Omental fat pad (tissue), 4 donors: Measurements from ENCODE around the gene CDON. TPM values are rescaled to one million over a fixed set of nuclear protein-coding genes. Genes with fewer than 3 reads are reported as not detected.

Experiments used
- ATAC-seq: fragments of 150-250 bp; one replicate; pipeline ENCODE4 v1.9.1; 2016; ENCODE audit warnings: mild to moderate bottlenecking, moderate library complexity; ENCODE audit not compliant: low FRiP score
- DNase-seq: peaks from one replicate; pipeline ENCODE4 v3.0.0-alpha.2; 2019; ENCODE audit warnings: low spot score
- total RNA-seq, 4 donors: library from RNA; depleted of rRNA; stranded (reverse); fragments of >200 nt; gene quantifications; one replicate each; pipeline ENCODE4 v1.1.0, GENCODE V29; 2016
- TF ChIP-seq, protein P1 (sequence below), 3 donors: fragments of 450-650 bp; IDR thresholded peaks; one replicate each; pipeline ENCODE4 v1.5.1; 2016 to 2017; ENCODE audit warnings: antibody characterized with exemption in 3 of 3, mild to moderate bottlenecking in 3 of 3, moderate library complexity in 2 of 3

CDON gene
- total RNA-seq, 4 donors from 2014 or later = 13.1 to 159 (median 43.4) TPM

DNA sequence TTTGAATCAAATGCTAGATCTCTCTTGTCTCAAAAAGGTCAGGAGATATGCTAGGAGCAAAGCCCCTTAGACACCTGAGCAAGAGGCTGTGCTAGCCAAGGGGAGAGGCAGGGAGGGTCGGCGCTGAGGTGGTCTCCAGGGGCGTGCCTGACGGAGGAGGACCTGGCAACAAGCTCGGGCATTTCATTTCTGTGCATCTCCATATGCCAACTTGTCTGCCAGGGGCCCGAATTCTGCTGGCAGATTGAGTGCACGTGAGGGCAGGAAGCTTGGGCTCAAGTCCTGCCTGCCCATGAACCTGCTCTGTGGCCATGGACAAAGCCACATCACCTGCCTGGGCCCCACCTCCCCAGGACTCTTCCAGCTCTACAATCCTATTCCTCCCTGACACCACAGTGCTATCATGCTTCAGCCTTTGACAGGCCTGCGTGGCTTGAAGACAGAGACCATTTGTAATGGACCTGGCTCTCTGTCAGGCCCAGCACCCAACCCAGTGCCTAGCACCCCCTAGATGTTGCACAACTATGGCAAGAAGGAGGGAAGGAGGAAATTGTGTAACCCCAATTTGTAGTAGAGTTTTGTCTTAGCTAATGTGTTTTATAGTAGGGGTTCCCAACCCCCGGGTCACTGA is 133.1 kb downstream of the CDON start:
- TF ChIP-seq, protein P1, sequence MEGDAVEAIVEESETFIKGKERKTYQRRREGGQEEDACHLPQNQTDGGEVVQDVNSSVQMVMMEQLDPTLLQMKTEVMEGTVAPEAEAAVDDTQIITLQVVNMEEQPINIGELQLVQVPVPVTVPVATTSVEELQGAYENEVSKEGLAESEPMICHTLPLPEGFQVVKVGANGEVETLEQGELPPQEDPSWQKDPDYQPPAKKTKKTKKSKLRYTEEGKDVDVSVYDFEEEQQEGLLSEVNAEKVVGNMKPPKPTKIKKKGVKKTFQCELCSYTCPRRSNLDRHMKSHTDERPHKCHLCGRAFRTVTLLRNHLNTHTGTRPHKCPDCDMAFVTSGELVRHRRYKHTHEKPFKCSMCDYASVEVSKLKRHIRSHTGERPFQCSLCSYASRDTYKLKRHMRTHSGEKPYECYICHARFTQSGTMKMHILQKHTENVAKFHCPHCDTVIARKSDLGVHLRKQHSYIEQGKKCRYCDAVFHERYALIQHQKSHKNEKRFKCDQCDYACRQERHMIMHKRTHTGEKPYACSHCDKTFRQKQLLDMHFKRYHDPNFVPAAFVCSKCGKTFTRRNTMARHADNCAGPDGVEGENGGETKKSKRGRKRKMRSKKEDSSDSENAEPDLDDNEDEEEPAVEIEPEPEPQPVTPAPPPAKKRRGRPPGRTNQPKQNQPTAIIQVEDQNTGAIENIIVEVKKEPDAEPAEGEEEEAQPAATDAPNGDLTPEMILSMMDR (IDR thresholded peaks at IDR 0.05) = no peak
- DNase-seq (no peak), ATAC-seq (peak; percentile 59)

DNA sequence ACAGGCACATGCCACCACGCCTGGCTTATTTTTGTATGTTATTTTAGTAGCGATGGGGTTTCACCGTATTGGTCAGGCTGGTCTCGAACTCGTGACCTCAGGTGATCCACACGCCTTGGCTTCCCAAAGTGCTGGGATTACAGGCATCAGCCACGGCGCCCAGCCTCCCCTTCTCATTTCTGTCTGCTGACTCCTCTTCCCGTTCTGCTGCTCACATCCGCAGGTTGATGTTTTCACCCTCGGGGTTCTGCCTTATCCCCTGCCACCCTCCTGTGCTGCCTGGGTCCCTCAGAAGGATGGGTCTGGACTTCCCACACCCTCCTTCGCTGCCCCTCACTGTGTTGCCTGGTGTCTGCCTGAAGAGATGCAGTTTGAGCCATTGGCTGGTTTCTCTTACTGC is 136.0 kb downstream of the CDON start:
- DNase-seq (no peak), ATAC-seq (no peak)
- TF ChIP-seq, protein P1 (IDR thresholded peaks at IDR 0.05) = no peak

DNA sequence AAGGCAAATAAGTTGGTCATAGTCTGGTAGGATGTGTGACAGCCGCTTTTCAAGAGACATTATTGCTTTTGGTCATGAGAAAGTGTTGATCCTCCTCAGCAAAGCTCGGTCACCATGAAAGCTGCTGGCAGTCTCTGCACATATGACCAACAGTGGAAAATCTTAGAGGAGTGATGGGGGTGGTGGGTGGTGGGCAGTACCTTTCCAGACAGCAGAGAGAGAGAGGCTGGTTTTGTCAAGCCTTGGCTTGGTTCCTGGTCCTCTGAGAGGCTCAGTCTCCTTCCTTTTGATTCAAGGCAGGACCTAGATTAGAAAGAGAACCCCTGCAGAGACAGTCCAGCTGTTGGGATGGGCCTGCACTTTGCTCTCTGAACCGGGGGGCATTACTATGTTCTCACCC is 136.9 kb downstream of the CDON start:
- TF ChIP-seq, protein P1 (IDR thresholded peaks at IDR 0.05) = no peak
- no peak for ATAC-seq
- no peak for DNase-seq

DNA sequence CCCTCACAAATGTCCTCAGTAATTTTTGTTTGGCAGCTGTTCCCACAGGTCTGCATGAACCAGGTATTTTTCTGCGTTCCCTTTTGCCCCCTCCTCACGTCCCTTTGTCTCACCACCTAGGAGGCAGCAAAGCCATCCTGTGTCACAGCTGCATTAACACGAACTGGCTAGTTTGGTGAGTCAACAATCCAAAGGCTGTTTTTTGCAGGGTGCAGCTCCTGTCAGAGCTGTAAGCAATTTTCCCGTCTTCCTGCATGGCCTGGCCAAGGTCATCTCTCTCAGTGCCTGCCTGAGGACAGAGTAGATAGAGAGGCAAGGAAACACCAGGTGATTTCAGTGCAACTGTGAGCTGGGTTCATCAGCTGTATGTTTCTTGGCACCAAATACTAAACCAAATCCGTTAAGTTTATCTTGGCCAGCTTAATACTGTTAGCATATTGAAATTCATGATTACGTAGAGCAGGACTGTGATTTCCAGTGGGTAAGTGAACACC is 137.4 kb downstream of the CDON start:
- ATAC-seq (no peak), DNase-seq (no peak)
- TF ChIP-seq, protein P1 (IDR thresholded peaks at IDR 0.05) = no peak

DNA sequence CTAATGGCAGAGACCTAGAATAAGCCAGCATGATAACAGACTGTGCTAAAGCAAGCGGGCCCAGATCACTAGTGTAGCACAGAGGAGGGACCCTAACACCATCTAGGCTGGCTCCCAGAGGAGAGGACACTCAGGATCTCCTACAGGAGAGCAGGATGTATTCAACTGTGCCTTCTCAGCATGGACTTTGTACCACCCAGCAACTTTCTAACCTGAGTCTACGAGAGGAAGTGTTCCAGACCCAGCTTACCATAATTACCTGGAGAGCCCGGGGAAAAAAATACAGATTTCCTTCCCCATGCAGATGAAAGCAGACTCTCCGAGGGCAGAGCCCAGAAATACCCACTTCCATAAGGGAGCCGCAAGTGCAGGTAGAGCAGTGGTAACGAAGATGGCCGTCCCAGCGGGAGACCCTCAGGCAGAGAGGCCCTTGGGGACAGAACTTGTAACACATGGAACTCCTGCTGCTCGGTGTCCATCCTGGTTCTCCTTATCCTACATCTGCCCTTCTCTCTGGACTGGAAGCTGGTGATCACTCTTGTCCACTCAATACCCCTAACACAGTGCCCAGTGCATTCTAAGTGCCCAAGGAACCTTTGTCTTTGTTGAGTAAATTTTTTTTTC is 138.2 kb downstream of the CDON start:
- no peak for ATAC-seq
- DNase-seq = no peak
- TF ChIP-seq, protein P1 (IDR thresholded peaks at IDR 0.05) = no peak

DNA sequence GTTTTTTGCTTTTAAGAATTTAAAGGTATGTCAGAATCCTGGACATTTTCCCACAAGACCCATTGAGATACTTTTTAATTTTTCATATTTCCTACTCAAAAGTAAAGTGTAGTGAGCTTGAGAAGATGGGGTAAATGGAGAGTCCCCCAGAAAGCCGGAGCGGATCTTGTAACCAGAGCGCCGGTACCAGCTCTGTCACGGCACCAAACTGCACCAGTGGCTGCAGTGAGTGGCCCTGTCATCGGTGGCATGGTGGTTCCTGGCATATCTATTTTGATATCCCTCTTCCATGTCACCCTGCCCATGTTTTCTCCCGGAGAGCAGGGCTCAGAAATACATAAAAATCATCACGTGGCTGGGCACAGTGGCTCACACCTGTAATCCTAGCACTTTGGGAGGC is 139.0 kb downstream of the CDON start:
- DNase-seq (no peak), ATAC-seq (no peak)
- TF ChIP-seq, protein P1 (IDR thresholded peaks at IDR 0.05) = no peak
